Vagina (tissue), 2 donors: ENCODE measurements around the gene CTU1. TPM values are rescaled to one million over a fixed set of nuclear protein-coding genes. Genes with fewer than 3 reads are reported as not detected.

Experiments
- DNase-seq, 2 donors: peaks; one replicate each; pipeline ENCODE4 v3.0.0-alpha.2; 2017; ENCODE audit errors: extremely low spot score in 2 of 2
- H3K27ac ChIP-seq: fragments of 200-600 bp; sonication (generic); one replicate; pipeline ENCODE4 v1.5.1; 2019
- H3K27me3 ChIP-seq: fragments of 200-600 bp; sonication (generic); one replicate; pipeline ENCODE4 v1.5.1; 2019
- H3K36me3 ChIP-seq, 2 donors: fragments of 200-600 bp; sonication (generic); one replicate each; pipeline ENCODE4 v1.5.1; 2017 to 2019
- H3K4me1 ChIP-seq: fragments of 200-600 bp; sonication (generic); one replicate; pipeline ENCODE4 v1.5.1; 2019
- H3K4me3 ChIP-seq, 2 donors: fragments of 200-600 bp; sonication (generic); 1 replicate in 1 of 2; 2 replicates in 1 of 2; pipeline ENCODE4 v1.5.1; 2016 to 2019
- H3K9me3 ChIP-seq: fragments of 200-600 bp; sonication (generic); one replicate; pipeline ENCODE4 v1.5.1; 2019
- POLR2A ChIP-seq, 2 donors: fragments of 450-650 bp; IDR thresholded peaks; one replicate each; pipeline ENCODE4 v1.6.1; 2017; ENCODE audit warnings: antibody characterized with exemption in 2 of 2, mild to moderate bottlenecking in 2 of 2, moderate library complexity in 2 of 2
- POLR2AphosphoS5 ChIP-seq, 2 donors: sonication (generic); formaldehyde crosslinking; IDR thresholded peaks; one replicate each; pipeline ENCODE4 v1.9.0; 2017; ENCODE audit warnings: antibody characterized with exemption in 2 of 2, mild to moderate bottlenecking in 2 of 2, low read depth in 1 of 2; ENCODE audit not compliant: insufficient read depth in 1 of 2
- intact Hi-C: fragments of 100-400 bp; cut with DNase I; formaldehyde crosslinking; loops from one replicate; pipeline ENCODE4 v1.15.1; 2023
- total RNA-seq: library from RNA; depleted of rRNA; stranded (reverse); fragments of >200 nt; gene quantifications from one replicate; pipeline ENCODE4 v1.2.3, GENCODE V29; 2016
- TF ChIP-seq, protein P1 (sequence below), 3 experiments: fragments of 450-650 bp in 2 of 3; fragments of 200-600 bp in 1 of 3; sonication (generic) in 1 of 3; IDR thresholded peaks; one replicate each; pipeline ENCODE4 v1.5.1; 2017 to 2019; ENCODE audit warnings: antibody characterized with exemption in 3 of 3, mild to moderate bottlenecking in 2 of 3, moderate library complexity in 2 of 3

CTU1 gene
- total RNA-seq, 1 donor from 2014 or later: 8.8 TPM

DNA sequence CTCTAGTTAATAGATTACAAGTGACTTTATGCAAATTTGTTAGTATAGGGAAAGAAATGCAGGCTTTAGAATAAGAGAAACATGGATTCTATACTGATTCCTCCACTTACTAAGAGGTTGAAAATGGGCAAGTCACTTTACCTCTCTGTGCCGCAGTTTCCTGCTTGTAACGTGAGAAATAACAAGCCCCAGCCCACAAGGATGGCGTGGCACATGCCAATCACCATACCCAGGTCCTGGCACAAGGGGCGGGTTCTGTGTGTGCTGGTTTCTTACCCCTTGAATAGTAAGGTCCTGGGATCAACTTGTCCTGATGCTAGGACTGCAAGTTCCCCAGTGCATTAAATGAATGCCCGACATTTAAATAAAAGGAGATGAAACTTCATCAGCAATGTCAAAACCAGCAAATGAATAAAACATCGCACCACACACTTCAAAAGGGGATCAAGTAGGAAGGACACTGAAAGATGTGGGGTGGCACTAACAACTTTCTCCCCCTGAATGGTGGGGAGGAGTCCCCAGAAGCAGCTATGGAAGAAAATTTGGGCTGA, 8.6 kb upstream of the CTU1 start:
- DNase-seq: no peak
- no peaks in the 10 kb centered on the region for H3K9me3 ChIP-seq
- H3K4me3 ChIP-seq: no peak overlapping the region
- no peaks in the 10 kb centered on the region for H3K27me3 ChIP-seq
- H3K4me1 ChIP-seq: no peaks in the 10 kb centered on the region
- no peak overlapping the region for H3K27ac ChIP-seq
- no peaks in the 10 kb centered on the region for H3K36me3 ChIP-seq
- TF ChIP-seq POLR2A (IDR thresholded peaks at IDR 0.05): no peak
- intact Hi-C loops: no loop called here

DNA sequence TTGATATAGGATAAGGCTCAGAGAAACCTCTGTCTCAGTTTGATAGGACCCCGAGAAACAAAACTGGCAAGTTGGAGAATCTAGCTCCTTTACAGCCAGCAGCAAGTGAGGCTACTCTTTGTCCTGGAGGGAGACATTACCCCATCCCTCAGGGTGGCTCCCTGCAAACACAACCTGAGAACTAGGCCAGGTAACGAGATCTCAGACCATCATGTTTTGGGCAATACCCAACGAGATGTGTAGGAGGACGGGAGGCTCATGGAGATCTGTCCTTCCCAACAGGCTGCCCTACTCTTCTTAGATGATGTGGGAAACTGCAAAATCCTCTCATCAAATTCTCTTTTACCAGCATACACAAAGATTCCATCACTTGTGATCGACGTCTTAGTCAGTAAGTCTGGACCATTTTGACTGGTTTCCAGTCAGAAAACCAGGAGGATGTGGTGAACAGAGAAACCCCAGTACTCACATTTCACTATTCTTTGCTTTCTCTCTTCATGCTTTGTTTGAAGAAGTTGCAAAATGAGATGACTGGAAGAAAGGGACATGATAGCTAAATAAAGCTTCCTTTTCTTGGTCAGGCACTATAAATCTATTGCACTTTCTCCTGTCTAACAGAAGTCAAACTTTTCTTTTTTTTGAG, 6.0 kb upstream of the CTU1 start:
- Histone ChIP-seq H3K36me3 (no peaks in the 10 kb centered on the region), H3K9me3 (no peaks in the 10 kb centered on the region), H3K27ac (no peak overlapping the region), H3K27me3 (no peaks in the 10 kb centered on the region), H3K4me1 (no peaks in the 10 kb centered on the region), H3K4me3 (no peak overlapping the region)
- intact Hi-C loops: no loop called here
- DNase-seq: no peak
- TF ChIP-seq POLR2A (IDR thresholded peaks at IDR 0.05): no peak
- TF ChIP-seq, protein P1, sequence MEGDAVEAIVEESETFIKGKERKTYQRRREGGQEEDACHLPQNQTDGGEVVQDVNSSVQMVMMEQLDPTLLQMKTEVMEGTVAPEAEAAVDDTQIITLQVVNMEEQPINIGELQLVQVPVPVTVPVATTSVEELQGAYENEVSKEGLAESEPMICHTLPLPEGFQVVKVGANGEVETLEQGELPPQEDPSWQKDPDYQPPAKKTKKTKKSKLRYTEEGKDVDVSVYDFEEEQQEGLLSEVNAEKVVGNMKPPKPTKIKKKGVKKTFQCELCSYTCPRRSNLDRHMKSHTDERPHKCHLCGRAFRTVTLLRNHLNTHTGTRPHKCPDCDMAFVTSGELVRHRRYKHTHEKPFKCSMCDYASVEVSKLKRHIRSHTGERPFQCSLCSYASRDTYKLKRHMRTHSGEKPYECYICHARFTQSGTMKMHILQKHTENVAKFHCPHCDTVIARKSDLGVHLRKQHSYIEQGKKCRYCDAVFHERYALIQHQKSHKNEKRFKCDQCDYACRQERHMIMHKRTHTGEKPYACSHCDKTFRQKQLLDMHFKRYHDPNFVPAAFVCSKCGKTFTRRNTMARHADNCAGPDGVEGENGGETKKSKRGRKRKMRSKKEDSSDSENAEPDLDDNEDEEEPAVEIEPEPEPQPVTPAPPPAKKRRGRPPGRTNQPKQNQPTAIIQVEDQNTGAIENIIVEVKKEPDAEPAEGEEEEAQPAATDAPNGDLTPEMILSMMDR (IDR thresholded peaks at IDR 0.05): no peak
- no peak for TF ChIP-seq POLR2AphosphoS5 (IDR thresholded peaks at IDR 0.05; ENCODE audit: insufficient read depth in 1 of 2, low read depth in 1 of 2)

DNA sequence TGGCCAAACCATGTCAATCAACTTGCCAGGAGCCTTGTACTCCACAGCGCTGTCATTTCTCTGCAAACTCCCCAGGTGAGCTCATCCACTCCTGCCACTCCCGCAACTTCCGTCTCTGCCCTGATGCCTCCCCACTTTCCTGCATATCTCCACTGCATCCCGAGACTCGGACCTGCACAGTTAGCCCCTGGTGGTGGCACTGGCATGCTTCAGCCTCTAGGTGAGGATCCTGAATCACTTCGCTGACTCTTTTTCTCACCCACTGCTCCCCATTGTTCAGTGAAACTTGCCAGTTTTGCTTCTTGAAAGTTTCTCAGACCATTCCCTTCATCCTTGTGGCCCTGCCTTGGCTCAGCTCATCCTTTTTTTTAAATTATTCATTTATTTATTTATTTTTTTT, 3.4 kb upstream of the CTU1 start:
- Histone ChIP-seq H3K4me3 (no peak overlapping the region), H3K9me3 (no peaks in the 10 kb centered on the region), H3K27ac (no peak overlapping the region), H3K36me3 (no peaks in the 10 kb centered on the region), H3K4me1 (peaks cover 15% of the 10 kb centered on the region), H3K27me3 (no peaks in the 10 kb centered on the region)
- DNase-seq: no peak
- TF ChIP-seq, protein P1 (IDR thresholded peaks at IDR 0.05): no peak
- TF ChIP-seq POLR2AphosphoS5 (IDR thresholded peaks at IDR 0.05; ENCODE audit: insufficient read depth in 1 of 2, low read depth in 1 of 2) (no peak), POLR2A (IDR thresholded peaks at IDR 0.05) (no peak)
- intact Hi-C loops: no loop called here

DNA sequence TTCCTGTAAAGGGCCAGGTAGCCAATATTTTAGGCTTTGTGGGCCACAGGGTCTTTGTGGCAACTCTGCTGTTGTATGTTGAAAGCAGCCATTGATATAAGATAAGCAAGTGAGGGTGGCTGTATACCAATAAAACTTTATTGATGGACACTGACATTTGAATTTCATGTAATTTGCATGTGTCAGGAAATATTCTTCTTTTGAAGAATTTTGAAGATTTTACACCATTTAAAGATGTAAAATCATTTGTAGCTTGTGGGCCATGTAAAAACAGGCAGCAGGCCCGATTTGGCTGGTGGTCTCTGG, 2.4 kb upstream of the CTU1 start:
- peaks cover 16% of the 10 kb centered on the region for H3K4me1 ChIP-seq
- no peak for DNase-seq
- no peak overlapping the region for H3K27ac ChIP-seq
- no peaks in the 10 kb centered on the region for H3K36me3 ChIP-seq
- no peak for TF ChIP-seq POLR2AphosphoS5 (IDR thresholded peaks at IDR 0.05; ENCODE audit: insufficient read depth in 1 of 2, low read depth in 1 of 2)
- TF ChIP-seq POLR2A (IDR thresholded peaks at IDR 0.05): no peak
- TF ChIP-seq, protein P1 (IDR thresholded peaks at IDR 0.05): no peak
- no peaks in the 10 kb centered on the region for H3K9me3 ChIP-seq
- no peaks in the 10 kb centered on the region for H3K27me3 ChIP-seq
- no peak overlapping the region for H3K4me3 ChIP-seq
- intact Hi-C loops: no loop called here

DNA sequence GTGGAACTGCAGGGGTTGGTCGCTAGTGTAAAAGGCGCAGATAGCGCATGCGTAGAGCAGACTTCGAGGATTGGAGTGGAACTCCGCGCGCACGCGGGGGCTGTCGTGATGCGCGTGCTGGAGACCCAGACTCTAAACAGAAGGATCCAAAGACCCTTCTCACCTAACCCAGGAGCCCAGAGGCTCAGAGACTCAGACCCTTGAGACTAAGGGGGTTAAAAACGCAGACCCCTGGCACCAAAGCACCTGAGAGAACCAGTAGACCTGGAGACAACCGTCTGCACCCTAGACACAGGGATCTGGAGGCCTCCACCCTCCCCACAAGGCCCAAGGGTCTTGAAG, 567 bp upstream of the CTU1 start:
- Histone ChIP-seq H3K27me3 (no peaks in the 10 kb centered on the region), H3K9me3 (no peaks in the 10 kb centered on the region), H3K4me1 (peaks cover 16% of the 10 kb centered on the region), H3K4me3 (peak overlapping the region; percentile 51 to 83), H3K27ac (peak overlapping the region; percentile 15), H3K36me3 (peaks cover 0 to 2% of the 10 kb centered on the region in 2 donors)
- DNase-seq: no peak
- intact Hi-C loops: no loop called here
- TF ChIP-seq POLR2A (IDR thresholded peaks at IDR 0.05) (no peak), POLR2AphosphoS5 (IDR thresholded peaks at IDR 0.05; ENCODE audit: insufficient read depth in 1 of 2, low read depth in 1 of 2) (no peak)
- TF ChIP-seq, protein P1 (IDR thresholded peaks at IDR 0.05): no peak
